Measurements from ENCODE around the gene EP400.
"Not testable (repeated sequence)": the region's sequence is repeated elsewhere in the genome, so short reads cannot be mapped to it uniquely, and the experiment has no call there.

The EP400 gene

DNA sequence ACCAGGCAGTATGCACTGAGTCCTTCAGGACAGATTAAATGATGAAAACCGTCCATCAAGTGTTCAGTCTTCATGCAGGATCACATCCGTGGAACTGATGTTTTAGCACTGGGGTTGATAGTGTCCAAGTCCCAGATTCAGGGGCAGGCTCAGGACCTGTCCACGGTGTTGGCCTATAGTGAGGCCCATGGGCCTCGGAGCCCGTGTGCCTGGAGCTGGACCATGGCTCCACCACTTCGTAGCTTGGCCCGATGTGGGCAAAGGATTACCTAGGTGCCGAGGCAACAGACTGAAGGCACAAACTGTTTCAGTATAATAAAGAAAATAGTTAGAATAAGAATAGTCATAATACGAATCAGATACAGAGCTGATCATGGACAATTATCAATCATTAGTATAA, 152.6 kb downstream of the EP400 start:
- no peak for DNase-seq

GRCh38 chr12:132103072-132103471, 153.3 kb downstream of the EP400 start:
- not testable (repeated sequence) for DNase-seq

GRCh38 chr12:132103542-132104308, 154.0 kb downstream of the EP400 start:
- DNase-seq = no peak

DNA sequence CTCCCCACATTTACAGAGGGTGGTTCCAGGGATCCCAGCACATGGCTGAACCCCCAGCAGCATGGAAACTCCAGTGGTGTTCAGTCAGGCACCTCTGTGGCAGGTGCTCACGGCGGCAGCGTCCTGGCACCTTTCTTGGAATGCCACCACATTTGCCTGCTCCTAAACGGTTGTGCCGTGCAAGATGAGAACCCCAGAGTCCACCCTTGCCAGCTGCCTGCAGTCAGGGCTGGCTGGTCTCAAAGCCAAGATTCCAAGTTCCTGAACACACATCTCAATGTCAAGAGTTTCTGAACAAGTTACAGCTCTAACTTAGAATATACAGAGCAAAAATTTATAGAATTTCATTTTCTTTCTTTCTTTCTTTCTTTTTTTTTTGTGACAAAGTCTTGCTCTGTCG, 155.7 kb downstream of the EP400 start:
- DNase-seq = no peak

- no peak for DNase-seq
Observed at GRCh38 chr12:132106921-132107320, 157.2 kb downstream of the EP400 start.

DNA sequence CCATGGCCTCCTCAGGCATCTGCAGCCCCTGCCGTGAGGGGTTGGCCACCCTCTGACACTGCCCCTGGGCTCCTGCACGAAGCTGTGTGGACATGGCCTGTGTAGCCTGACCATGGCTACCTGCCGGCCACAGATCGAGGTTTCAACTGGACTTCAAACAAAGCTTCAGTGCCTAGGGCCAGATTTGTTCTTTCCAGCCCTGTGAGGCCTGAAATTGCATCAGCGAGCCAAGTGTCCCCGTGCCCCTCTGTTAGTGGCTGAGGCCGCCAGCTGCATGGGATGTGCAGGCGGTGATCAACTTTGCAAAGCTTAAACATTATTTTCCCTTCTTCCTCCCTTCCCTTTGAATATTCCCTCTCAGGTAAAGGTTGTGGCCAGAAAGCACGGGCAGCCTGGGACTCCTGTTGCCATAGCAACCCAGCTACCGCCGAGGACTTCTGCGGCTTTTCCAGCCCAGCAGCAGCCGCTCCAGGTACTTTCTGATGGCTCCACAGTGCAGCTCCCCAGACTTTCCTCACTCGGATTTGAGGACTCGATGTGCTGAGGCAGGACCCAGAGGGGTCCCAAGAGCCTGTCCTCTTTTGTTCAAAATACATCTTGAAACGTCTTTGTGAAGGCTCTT, 158.6 kb downstream of the EP400 start:
- no peak for DNase-seq

DNA sequence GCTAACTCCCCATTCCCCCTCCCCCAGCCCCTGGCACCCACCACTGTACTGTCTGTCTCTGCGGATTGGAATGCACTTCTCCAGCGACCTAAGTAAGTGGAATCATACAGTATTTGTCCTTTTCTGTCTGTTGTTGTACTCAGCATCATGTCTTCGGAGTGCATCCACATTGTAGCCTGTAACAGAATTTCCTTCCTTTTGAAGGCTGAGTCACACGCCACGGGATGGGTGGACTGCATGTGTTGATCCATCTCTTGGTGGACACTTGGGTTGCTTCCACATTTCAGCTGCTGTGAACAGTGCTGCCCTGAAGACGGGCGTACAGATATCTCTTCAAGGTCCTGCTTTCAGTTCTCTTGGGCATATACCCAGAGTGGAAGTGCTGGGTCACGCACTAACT, 160.0 kb downstream of the EP400 start:
- no peak for DNase-seq

- no peak for DNase-seq
Observed at GRCh38 chr12:132110677-132111076, 160.9 kb downstream of the EP400 start.

- DNase-seq = no peak
Observed at GRCh38 chr12:132111654-132112304, 162.0 kb downstream of the EP400 start.

GRCh38 chr12:132114667-132115066, 164.9 kb downstream of the EP400 start:
- DNase-seq = no peak

- DNase-seq = no peak
Observed at GRCh38 chr12:132115500-132115899, 165.8 kb downstream of the EP400 start.

- DNase-seq = no peak
Observed at GRCh38 chr12:132116709-132117557, 167.2 kb downstream of the EP400 start.

GRCh38 chr12:132117558-132117875, 167.8 kb downstream of the EP400 start:
- DNase-seq = no peak

DNA sequence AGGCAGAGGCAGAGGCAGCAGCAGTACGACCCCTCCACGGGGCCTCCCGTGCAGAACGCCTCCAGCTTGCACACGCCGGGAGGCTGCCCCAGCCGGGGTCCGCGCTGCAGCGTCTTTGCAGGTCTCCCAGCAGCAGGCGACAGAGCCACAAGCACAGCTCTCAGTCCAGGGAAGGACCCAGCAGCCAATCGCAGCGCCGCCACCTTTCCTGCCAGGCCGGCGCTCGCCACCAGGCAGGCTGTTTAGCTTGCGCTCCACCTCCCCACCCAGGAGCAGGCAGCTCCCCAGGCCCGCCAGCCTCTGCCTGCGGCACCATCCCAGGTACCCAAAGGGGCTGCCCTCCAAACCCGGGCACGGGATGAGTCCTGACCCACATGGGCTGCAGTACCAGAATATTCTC, 169.1 kb downstream of the EP400 start:
- no peak for DNase-seq

DNA sequence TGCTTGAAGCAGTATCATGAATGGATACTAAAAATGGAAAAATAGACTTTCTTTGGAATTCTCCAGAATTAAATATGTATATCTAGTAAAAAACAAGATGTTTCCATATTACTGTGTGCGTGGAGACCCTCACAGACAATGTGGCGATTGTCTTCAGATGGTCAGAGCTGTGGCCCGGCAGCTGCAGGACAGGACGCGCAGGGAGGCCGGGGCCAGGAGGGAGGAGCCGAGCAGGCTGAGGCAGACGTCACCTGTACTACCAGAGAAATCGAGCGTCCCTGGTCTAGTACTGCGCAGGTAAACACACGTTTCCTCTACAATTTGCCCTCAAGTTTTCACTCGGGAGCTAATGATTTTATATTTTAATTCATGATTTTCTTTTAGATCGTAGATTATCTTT, 171.5 kb downstream of the EP400 start:
- no peak for DNase-seq

DNA sequence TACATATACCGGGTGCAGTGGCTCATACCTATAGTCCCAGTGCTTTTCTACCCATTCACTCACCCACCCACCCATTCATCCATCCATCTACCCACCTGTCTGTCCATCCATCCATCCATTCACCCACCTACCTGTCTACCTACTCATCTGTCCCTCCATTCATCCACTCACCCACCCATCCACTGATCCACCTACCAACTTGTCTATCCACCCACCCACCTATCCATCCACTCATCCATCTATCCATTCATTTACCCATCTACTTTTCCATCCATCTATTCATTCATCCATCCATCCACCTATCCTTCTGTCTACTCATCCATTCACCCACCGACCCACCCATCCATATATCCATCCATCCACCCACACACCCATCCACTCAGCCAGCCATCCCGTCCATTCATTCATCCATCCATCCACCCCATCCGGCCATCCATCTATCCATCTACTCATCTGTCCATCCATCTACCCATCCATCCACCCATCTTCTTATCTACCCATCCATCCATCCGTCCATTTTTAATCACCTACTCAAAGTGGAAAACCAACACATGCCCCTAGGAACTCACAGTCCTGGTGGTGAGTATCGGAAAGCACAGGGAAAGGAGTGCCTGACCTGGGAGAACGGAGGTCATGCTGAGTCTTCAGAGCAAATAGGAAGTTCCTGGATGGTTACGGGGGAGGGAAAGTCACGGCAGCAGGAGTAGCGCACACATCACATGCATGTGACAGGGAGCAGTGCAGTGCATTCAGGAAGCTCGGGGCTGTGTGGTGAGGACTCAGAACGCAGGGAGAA, 174.4 kb downstream of the EP400 start:
- no peak for DNase-seq

DNA sequence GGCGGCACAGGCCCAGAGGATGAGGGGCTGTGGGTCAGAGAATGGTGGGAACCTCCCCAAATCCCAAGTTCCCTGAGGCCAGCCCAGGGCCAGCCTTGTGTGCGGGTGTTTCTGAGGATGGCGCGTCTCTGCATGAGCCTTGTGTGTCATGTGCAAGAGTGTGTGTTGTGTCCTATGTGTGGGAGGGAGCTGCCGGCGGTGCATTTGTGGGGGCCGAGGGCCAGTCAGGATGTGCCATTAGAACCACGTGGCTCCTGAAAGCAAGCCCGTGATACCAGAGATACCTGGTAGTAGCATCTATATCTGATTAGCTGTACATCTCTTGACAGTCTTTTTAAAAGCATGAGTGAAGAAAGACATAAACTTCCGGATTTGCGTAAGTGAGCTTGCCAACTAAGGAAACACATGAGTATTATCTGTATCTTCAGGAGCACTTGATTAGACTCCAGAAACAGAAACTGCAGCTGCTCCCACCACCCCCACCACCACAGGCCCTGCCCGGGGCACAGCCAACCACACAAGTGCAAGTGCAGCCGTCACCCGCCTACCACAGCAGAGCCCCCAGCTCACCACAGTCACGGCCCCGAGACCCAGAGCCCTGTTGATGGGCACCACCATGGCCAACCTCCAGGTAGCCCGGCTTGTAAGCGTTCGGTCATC, 175.2 kb downstream of the EP400 start:
- no peak for DNase-seq

- DNase-seq = no peak
Observed at GRCh38 chr12:132125736-132126135, 176.0 kb downstream of the EP400 start.

- DNase-seq = no peak
Observed at GRCh38 chr12:132127041-132127440, 177.3 kb downstream of the EP400 start.

- DNase-seq = no peak
Observed at GRCh38 chr12:132129007-132129406, 179.3 kb downstream of the EP400 start.

GRCh38 chr12:132130690-132131089, 180.9 kb downstream of the EP400 start:
- no peak for DNase-seq
